Thymus (tissue), 11 donors: ENCODE data around the gene SPACA7. TPM values are rescaled to one million over a fixed set of nuclear protein-coding genes. Genes with fewer than 3 reads are reported as not detected.
"Not testable (repeated sequence)": the region's sequence is repeated elsewhere in the genome, so short reads cannot be mapped to it uniquely, and the experiment has no call there.

Experiments used
- DNase-seq, 9 donors: peaks; one replicate each; pipeline ENCODE4 v3.0.0-alpha.2; 2013; ENCODE audit warnings: low spot score in 9 of 9, low read depth in 6 of 9, missing footprints in 1 of 9
- H3K27ac ChIP-seq, 2 donors: one replicate each; pipeline ENCODE4 v1.5.1; 2013; ENCODE audit warnings: control low read depth in 1 of 2, low read depth in 1 of 2, low read length in 1 of 2, mild to moderate bottlenecking in 1 of 2, moderate library complexity in 1 of 2
- H3K27me3 ChIP-seq, 2 donors: one replicate each; pipeline ENCODE4 v1.5.1; 2013; ENCODE audit warnings: low read length in 1 of 2; ENCODE audit not compliant: control insufficient read depth in 2 of 2, insufficient read depth in 1 of 2
- H3K36me3 ChIP-seq, 2 donors: one replicate each; pipeline ENCODE4 v1.5.1; 2013; ENCODE audit warnings: low read length in 1 of 2, mild to moderate bottlenecking in 1 of 2, moderate library complexity in 1 of 2; ENCODE audit not compliant: control insufficient read depth in 2 of 2, insufficient read depth in 2 of 2
- H3K4me1 ChIP-seq, 2 donors: one replicate each; pipeline ENCODE4 v1.5.1; 2013; ENCODE audit warnings: low read length in 2 of 2; ENCODE audit not compliant: control insufficient read depth in 2 of 2, insufficient read depth in 2 of 2
- H3K4me3 ChIP-seq, 2 donors: one replicate each; pipeline ENCODE4 v1.5.1; 2013; ENCODE audit warnings: low read length in 2 of 2, control low read depth in 1 of 2, mild to moderate bottlenecking in 1 of 2
- H3K9me3 ChIP-seq, 2 donors: one replicate each; pipeline ENCODE4 v1.5.1; 2013; ENCODE audit warnings: low read length in 1 of 2, mild to moderate bottlenecking in 1 of 2; ENCODE audit not compliant: control insufficient read depth in 2 of 2, insufficient read depth in 1 of 2
- WGBS: extraction: QIAGEN DNeasy Blood & Tissue Kit; methylation state at CpG from one replicate; pipeline ENCODE4 v1.1.7; 2013; 5-methylcytosine and 5-hydroxymethylcytosine counted together
- polyA plus RNA-seq: library from polyadenylated mRNA; stranded (reverse); fragments of 200-250 nt; gene quantifications from one replicate; pipeline ENCODE4 v1.2.3, GENCODE V29; 2013
- total RNA-seq: library from RNA; stranded (reverse); fragments of 120-200 nt; gene quantifications from one replicate; pipeline ENCODE4 v1.2.4, GENCODE V29; 2013
- donor health status: healthy.

The SPACA7 gene
- total and polyA plus RNA-seq, 2 donors, result not detected

DNA sequence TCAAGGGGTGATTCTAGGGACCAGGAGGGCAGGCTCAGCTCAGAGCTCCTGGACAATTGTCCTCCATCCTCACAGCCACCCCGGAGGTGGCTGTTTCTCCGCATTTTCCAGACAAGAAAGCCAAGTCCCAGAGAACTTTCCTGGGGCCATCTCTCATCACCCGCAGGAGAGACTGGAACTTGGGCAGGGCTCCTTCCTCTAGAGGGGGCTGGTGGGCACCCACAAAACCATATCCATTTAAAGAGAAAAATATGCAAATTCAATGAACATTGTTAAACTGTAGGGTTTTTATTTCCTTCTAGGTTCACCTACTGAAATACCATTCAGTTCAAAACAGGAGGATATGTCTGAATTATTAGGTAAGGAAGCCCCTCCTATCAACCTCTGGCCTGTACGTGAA lies 16.6 kb downstream of the SPACA7 start:
- no peak overlapping the region for H3K27ac ChIP-seq
- H3K9me3 ChIP-seq, result no peaks in the 10 kb centered on the region
- WGBS, result 77% methylated on average over 4 of the region's 4 CpGs
- no peak for DNase-seq
- H3K36me3 ChIP-seq, result no peaks in the 10 kb centered on the region
- no peaks in the 10 kb centered on the region for H3K4me1 ChIP-seq
- H3K27me3 ChIP-seq, result no peaks in the 10 kb centered on the region
- no peak overlapping the region for H3K4me3 ChIP-seq

DNA sequence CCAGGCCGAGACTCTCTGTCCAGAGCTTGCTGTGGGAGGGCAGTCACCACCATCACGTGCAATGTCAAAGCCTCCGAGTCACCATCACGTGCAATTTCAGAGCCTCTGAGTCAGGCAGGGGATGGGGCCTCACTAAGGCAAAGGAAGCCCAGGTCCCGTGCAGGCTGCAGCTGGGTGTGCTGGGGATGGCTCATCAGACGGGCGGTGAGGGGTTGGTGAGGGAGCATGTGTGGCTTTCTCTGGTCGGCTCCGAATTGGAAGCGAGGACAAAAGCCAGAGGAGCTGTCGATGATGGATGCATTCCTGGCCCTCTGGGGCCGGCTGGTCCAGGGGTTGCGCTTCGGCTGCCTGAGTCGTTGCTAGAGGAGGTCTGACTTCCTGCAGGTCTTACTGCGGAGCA lies 18.9 kb downstream of the SPACA7 start:
- H3K4me3 ChIP-seq, H3K4me1 ChIP-seq, DNase-seq, H3K27ac ChIP-seq, H3K36me3 ChIP-seq, H3K9me3 ChIP-seq, H3K27me3 ChIP-seq: not testable (repeated sequence)
- 67% methylated on average over 16 of the region's 16 CpGs for WGBS

DNA sequence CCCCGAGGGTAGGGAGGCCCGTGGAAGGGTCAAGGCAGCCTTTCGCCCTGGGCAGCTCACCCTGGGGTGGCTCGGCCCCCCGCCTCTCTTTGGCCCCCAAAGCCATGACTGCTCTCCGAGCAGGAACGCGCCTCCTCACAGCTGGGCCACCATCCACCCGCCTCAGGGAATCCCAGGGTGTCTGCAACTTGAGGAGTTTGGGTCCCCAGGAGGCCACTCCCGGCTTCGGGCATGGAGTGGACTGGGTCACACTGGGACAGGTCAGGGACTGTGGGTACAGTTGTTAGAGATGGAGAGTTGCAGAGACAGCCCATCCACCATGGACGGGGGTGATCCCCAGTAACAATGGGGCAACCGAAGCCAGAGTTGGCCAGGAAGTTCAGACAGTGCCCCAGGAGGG lies 19.8 kb downstream of the SPACA7 start:
- H3K27me3 ChIP-seq, H3K4me1 ChIP-seq, H3K36me3 ChIP-seq, DNase-seq, H3K27ac ChIP-seq, H3K9me3 ChIP-seq, H3K4me3 ChIP-seq: not testable (repeated sequence)
- 95% methylated on average over 13 of the region's 13 CpGs for WGBS

DNA sequence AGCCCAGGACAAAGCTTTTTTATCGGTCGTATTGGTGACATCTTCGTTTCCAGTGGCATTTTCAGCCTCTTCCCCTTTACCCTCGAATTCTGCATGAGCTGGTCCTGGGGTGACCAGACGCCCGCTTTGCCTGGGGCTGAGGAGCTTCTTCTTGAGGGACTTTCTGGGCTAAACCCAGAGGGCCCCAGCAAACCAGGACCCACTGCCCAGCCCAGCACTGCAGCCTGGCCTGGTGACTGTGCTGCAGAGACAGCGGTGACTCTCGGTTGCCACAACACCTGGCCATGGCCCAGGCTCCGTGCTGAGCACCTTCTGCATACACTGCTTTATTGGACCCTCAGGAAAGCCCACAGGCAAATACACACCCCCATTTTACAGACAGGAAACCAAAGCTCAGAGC lies 21.0 kb downstream of the SPACA7 start:
- no peak overlapping the region for H3K4me3 ChIP-seq
- H3K4me1 ChIP-seq, result no peaks in the 10 kb centered on the region
- H3K27ac ChIP-seq, result no peak overlapping the region
- DNase-seq, result no peak
- H3K9me3 ChIP-seq, result no peaks in the 10 kb centered on the region
- WGBS, result 87% methylated on average over 9 of the region's 9 CpGs
- H3K27me3 ChIP-seq, result no peaks in the 10 kb centered on the region
- no peaks in the 10 kb centered on the region for H3K36me3 ChIP-seq

GRCh38 chr13:112398347-112398746 lies 22.2 kb downstream of the SPACA7 start:
- DNase-seq, H3K27ac ChIP-seq, H3K9me3 ChIP-seq, H3K27me3 ChIP-seq, H3K4me1 ChIP-seq, H3K36me3 ChIP-seq, H3K4me3 ChIP-seq: not testable (repeated sequence)
- WGBS, result 91% methylated on average over 6 of the region's 6 CpGs

GRCh38 chr13:112409828-112410227 lies 33.7 kb downstream of the SPACA7 start:
- 73% methylated on average over 3 of the region's 3 CpGs for WGBS
- H3K4me3 ChIP-seq, H3K27me3 ChIP-seq, H3K27ac ChIP-seq, H3K4me1 ChIP-seq, DNase-seq, H3K36me3 ChIP-seq, H3K9me3 ChIP-seq: not testable (repeated sequence)

- 73% methylated on average over 1 of the region's 1 CpG for WGBS
- peaks cover 0 to 11% of the 10 kb centered on the region in 2 donors for H3K9me3 ChIP-seq
Measured at GRCh38 chr13:112416647-112417046, 40.5 kb downstream of the SPACA7 start.

GRCh38 chr13:112417079-112417478 lies 40.9 kb downstream of the SPACA7 start:
- Histone ChIP-seq H3K9me3 (peaks cover 0 to 11% of the 10 kb centered on the region in 2 donors), H3K36me3 (no peaks in the 10 kb centered on the region), H3K27ac (no peak overlapping the region), H3K4me1 (no peaks in the 10 kb centered on the region), H3K27me3 (no peaks in the 10 kb centered on the region), H3K4me3 (no peak overlapping the region)
- no peak for DNase-seq

More at GRCh38 chr13:112416647-112417046, 40.5 kb downstream of the SPACA7 start:
- Histone ChIP-seq H3K4me1 (no peaks in the 10 kb centered on the region), H3K27ac (no peak overlapping the region), H3K36me3 (no peaks in the 10 kb centered on the region), H3K27me3 (no peaks in the 10 kb centered on the region), H3K4me3 (no peak overlapping the region)
- no peak for DNase-seq

DNA sequence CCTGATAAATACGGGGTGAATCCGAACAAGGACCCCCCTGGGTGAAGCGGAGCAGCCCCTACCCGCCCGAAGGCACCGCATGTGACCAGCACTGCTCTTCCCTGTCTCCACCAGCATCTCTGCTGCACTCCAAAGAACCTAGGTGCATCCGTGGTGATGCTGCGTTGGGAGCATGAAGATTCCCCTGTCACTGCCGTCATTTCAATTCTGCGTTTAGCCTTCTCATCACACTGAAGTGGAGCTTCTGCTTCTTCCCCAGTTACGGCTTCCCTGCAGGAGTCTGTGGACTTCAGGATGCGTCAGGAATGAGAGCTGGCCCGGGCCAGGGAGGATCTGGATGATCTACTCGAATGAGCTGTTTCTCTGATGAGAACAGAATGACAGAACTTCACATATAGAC lies 47.9 kb downstream of the SPACA7 start:
- Histone ChIP-seq H3K4me1 (no peaks in the 10 kb centered on the region), H3K27ac (no peak overlapping the region), H3K4me3 (no peak overlapping the region), H3K36me3 (no peaks in the 10 kb centered on the region), H3K9me3 (peaks cover 1 to 15% of the 10 kb centered on the region in 2 donors), H3K27me3 (no peaks in the 10 kb centered on the region)
- 92% methylated on average over 14 of the region's 14 CpGs for WGBS
- DNase-seq, result no peak

GRCh38 chr13:112428704-112429103 lies 52.5 kb downstream of the SPACA7 start:
- Histone ChIP-seq H3K4me3 (no peak overlapping the region), H3K9me3 (peaks cover 1 to 17% of the 10 kb centered on the region in 2 donors), H3K4me1 (no peaks in the 10 kb centered on the region), H3K27ac (no peak overlapping the region), H3K27me3 (no peaks in the 10 kb centered on the region), H3K36me3 (no peaks in the 10 kb centered on the region)
- no peak for DNase-seq
